Prostate gland (tissue), 2 donors: ENCODE results near the gene NOXA1.
A peak's percentile ranks its signal among the peaks of the same experiment; 100 is the strongest.

Experiments used
- POLR2AphosphoS5 ChIP-seq: sonication (generic); formaldehyde crosslinking; IDR thresholded peaks from one replicate; pipeline ENCODE4 v1.6.1; 2017; ENCODE audit warnings: antibody characterized with exemption
- TF ChIP-seq, protein P1 (sequence below), 4 experiments: fragments of 200-600 bp in 2 of 4; fragments of 450-650 bp in 2 of 4; sonication (generic) in 2 of 4; IDR thresholded peaks; 1 replicate in 3 of 4; 2 replicates in 1 of 4; pipeline ENCODE4 v1.5.1; 2016 to 2019; ENCODE audit warnings: antibody characterized with exemption in 4 of 4, mild to moderate bottlenecking in 2 of 4, moderate library complexity in 2 of 4

DNA sequence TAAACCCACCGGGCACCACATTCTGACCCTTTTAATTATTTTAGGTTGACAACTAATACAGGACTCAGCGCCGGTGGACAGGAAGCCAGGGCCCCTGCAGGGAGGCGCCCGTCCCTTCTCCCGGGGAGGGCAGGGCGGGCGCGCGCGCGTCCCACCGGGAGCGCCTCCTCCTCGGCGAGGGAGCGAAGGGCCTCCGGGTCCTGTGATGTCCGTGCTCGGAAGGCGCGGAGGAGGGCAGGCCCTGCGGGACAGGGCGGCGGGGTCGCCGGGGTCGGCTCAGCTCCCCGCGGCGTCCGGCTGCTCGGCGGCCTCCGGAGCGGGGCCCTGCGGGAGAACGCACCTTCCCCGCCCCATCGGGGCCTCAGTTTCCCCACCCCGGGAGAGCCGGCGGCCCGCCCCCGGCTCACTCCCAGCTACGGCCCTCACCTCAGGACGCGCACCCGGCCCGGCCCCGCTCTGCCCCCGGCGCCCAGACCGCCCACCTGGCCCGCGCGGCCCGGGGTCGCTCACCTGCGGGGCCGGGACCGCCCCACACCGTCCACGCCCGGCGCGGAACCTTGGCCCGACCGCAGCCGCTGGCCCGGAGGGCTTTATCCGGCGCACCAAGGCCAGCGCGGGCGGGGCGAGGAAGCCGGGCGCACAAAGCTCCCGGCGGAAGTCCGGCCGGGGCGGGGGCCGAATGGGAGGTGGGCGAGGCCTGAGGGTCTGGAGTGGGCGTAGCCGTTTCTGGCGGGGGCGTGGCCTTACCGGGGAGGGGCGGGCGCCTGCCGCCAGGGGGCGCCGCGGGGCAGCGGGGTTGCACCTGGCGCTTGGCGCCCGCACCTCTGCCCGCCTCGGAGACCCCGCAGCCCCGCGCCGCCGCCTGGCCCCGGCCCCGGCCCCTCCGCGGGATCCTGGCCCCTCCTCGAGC is at the start of gene NOXA1, which contains the start of gene EXD3:
- peak; percentile 87 for TF ChIP-seq POLR2AphosphoS5
- TF ChIP-seq, protein P1, sequence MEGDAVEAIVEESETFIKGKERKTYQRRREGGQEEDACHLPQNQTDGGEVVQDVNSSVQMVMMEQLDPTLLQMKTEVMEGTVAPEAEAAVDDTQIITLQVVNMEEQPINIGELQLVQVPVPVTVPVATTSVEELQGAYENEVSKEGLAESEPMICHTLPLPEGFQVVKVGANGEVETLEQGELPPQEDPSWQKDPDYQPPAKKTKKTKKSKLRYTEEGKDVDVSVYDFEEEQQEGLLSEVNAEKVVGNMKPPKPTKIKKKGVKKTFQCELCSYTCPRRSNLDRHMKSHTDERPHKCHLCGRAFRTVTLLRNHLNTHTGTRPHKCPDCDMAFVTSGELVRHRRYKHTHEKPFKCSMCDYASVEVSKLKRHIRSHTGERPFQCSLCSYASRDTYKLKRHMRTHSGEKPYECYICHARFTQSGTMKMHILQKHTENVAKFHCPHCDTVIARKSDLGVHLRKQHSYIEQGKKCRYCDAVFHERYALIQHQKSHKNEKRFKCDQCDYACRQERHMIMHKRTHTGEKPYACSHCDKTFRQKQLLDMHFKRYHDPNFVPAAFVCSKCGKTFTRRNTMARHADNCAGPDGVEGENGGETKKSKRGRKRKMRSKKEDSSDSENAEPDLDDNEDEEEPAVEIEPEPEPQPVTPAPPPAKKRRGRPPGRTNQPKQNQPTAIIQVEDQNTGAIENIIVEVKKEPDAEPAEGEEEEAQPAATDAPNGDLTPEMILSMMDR (IDR thresholded peaks at IDR 0.05) = peak; percentile 70 to 93 (median 92)
